Thyroid gland (tissue), 4 donors: Measurements from ENCODE around the gene INO80C.

Experiments used
- CTCF ChIP-seq, 6 experiments: fragments of 200-600 bp in 3 of 6; fragments of 450-650 bp in 3 of 6; sonication (generic) in 3 of 6; IDR thresholded peaks; one replicate each; pipeline ENCODE4 v1.5.1; 2016 to 2019; ENCODE audit warnings: antibody characterized with exemption in 6 of 6, mild to moderate bottlenecking in 2 of 6, inconsistent platforms in 1 of 6, moderate library complexity in 1 of 6
- POLR2A ChIP-seq, 2 donors: fragments of 450-650 bp; IDR thresholded peaks; one replicate each; pipeline ENCODE4 v1.6.1; 2017; ENCODE audit warnings: antibody characterized with exemption in 2 of 2, mild to moderate bottlenecking in 2 of 2, moderate library complexity in 1 of 2

- TF ChIP-seq CTCF (IDR thresholded peaks at IDR 0.05), result no peak
- no peak for TF ChIP-seq POLR2A (IDR thresholded peaks at IDR 0.05)
These were observed 75.5 kb downstream of the INO80C start for GRCh38 chr18:35422237-35422636.
